T-helper 1 cell (primary cell): ENCODE measurements around the gene TBXA2R.
"Not testable (repeated sequence)": the region's sequence is repeated elsewhere in the genome, so short reads cannot be mapped to it uniquely, and the experiment has no call there.

ENCODE experiments used
- DNase-seq, 5 donors: peaks; one replicate each; pipeline ENCODE4 v3.0.0-alpha.2; 2012 to 2020
- total RNA-seq, 4 donors: gene quantifications; one replicate each; lab custom pipeline; 2026; lab: John Stamatoyannopoulos, UW

Gene TBXA2R
- total RNA-seq, result 0 to 0.69 (median 0.15) reads per million in 4 donors

GRCh38 chr19:3606690-3607289 is at the start of gene TBXA2R:
Gene TBXA2R (minus strand): TSS chr19:3606875. CDS start chr19:3600634, 6,241 bp downstream.
- DNase-seq, result peak in 2 of 5 donors; percentile 29

DNA sequence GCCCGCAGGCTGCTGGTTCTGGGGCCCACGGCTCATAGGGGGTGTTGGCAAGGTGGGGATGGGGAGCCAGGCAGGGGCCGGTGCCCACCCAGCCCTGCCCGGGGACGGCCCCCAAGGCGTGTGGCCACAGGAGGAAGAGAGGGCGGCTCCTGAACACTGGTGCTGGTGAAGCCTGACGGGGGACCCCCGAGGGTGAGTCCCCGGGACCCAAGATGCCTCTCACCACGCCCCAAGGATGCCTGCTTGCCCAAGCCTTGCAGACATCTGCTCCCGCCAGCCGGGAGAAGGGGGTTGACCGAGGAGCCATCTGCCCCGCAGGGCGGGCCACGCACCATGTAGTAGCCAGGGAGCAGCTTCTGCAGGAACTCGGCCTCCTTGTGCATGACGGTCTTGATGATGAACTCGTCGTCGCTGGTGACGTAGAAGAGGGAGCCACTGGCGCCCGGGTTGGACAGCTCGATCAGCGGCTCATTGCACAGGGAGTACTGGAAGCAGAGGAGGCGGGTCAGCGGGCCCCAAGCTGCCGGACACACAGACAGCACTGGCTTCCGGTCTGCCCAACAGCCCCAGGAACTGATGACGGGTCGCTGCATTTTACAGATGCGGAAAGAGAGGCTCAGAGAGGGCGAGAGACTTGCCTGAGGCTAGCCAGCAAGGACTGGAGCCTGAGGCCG is 49.5 kb upstream of the TBXA2R start:
- DNase-seq, result no peak

DNA sequence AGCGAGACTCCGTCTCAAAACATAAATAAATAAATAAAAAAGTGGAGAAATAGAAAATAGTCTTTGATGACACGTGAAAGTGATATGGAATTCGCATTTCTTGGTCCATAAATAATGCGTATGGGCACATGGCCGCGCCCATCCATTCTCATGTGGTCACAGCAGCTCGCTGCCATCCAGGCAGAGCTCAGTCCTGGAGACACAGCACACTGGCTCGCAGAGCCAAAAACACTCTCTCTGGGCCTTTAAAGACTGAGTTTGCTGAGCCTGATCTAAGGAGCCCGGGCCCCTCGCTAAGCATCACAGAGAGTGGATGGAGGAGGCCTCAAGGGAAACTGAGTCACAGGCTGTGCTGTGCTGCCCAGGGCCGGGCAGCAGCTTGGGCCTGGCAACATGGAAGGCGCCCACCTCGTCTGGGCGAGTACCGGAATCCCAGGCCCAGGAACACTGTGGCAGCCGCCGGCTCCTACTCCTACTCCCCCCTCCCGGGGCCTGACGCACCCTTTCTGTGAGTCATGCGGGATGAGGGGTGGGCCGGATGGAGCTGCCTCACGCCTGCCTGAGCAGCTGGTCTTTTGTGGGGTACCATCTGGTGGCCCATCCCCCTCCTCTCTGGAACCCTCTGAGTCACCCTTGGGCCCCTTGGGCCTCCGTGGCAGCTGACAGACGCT is 48.9 kb upstream of the TBXA2R start:
- no peak for DNase-seq

DNA sequence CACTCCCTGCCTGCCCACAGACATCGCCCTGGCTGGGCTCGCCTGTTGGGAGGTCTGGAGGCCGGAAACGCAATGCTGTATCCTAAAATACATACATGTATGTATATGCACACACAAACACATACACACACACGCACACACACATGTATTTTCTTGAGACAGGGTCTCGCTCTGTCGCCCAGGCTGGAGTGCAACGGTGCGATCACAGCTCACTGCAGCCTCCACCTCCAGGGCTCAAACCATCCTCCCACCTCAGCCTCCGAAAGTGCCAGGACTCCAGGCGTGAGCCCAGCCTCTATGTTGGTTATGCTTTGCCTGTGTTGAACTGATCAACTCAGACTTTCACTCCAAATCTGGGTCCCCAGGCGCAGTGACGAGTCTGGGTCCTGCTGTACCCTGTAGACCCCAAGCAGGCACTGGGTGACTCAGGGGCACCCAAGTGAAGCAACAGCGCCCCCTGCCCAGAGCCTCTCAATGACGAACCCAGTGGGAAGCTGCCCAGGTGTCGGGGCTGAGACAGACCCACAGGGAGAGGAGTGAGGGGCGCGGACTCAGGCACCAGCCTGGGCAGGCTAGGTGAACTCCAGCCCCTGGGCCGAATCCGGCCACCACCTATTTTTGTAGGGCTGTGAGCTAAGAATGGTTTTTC is 47.3 kb upstream of the TBXA2R start:
- DNase-seq, result no peak

- no peak for DNase-seq
Measured at GRCh38 chr19:3653081-3653795, 46.6 kb upstream of the TBXA2R start.

GRCh38 chr19:3652422-3652821 is 45.7 kb upstream of the TBXA2R start:
- no peak for DNase-seq

DNA sequence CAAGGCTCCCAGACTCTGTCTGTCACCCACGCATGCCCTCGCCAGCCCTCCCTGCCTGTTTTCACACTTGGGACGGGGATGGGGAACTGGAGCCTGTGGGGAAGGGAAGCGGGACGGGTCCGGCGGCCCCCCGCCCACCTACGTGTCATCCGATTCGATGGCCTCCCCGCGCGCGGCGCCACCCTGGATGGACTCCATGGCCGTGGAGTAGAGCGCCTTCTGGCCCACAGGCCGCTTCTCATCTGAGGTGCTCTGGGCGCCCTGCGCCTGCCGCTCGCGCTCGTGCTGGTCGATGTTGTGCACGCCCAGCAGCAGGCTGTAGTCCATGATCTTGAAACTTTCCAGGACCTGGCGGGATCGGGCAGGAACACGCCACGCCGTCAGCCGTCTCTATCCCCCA is 45.0 kb upstream of the TBXA2R start:
- DNase-seq, result no peak

GRCh38 chr19:3649888-3650287 is 43.2 kb upstream of the TBXA2R start:
- DNase-seq, result no peak

DNA sequence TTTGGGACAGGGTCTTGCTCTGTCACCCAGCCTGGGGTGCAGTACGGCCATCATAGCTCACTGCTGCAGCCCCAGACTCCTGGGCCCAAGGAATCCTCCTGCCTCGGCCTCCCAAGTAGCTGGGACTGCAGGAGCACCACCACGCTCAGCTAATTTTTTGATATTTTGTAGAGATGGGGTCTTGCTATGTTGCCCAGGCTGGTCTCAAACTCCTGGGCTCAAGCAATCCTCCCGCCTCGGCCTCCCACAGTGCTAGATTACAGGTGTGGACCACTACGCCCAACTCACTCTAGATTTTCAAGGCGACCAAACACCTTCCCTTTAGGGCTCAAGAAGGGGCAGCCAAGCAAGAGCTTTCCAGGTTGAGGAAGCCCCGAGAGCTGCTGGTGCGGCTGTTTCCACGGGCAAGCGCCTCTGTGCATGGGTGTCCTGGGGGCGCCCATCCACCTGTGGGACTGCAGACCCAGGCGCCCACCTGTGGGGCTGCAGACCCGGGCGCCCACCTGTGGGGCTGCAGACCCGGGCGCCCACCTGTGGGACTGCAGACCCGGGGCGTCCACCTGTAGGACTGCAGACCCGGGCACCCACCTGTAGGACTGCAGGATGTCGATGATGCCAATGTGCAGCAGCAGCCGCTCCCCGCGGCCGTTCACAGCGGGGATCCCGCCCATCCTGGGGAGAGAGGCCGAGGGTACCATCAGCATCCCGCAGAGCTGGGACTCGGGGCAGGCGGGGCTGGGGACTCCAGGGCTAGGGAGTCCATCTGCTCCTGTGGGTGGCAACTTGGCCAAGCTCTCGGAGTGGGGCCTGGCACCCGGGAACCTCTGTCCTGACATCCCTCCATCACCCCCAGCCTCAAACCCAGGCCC is 41.6 kb upstream of the TBXA2R start:
- DNase-seq, result no peak

GRCh38 chr19:3647102-3647501 is 40.4 kb upstream of the TBXA2R start:
- not testable (repeated sequence) for DNase-seq

DNA sequence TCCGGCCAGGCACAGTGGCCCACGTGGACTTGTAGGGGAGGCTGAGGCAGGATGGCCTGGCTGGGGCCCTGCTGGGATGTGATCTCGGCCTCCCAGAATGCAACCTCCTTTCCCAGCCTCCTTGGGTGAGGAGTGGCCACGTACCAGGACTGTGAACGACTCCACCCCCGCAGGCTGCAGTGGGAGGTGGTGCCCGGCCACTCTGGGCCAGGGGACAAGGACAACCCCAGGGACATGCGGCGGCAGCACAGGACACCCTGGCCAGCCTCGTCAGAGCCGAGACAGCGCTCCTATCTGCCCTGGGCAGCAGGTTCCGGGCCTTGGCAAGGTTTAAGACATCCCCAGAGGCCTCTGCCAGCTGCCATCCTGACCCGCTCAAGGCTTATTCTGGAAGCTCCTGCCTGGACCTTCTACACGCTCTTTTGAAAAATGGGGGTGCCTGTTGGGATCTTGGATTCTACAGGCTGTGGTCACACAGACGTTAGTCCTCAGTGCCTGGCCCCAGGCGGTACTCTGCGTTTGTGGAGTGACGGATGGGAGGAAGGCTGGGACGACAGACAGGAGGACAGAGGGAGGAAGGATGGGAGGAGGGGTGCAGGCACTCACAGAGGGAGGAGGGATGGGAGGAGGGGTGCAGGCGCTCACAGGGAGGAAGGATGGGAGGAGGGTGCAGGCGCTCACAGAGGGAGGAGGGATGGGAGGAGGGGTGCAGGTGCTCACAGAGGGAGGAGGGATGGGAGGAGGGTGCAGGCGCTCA is 39.8 kb upstream of the TBXA2R start:
- no peak for DNase-seq

DNA sequence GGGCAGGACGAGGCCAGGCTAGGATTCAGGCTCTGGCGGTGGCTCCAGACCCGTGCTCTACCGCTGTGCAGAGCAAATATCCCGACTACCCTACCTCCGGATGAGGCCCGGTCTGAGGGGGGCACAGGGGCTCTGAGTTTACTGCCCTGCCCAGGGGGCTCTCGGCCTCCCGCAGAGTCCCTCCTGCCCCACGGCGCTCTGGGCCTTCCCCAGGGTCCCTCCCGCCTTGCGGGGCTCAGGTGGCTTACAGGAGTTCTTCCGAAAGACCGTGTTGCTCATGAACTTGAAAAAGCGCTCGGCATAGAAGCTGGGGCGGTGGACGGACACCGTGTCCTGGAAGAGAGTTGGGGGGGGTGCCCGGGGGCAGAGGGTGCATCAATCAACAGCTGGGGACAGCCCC is 39.1 kb upstream of the TBXA2R start:
- no peak for DNase-seq

GRCh38 chr19:3645067-3645396 is 38.4 kb upstream of the TBXA2R start:
- DNase-seq, result no peak

- no peak for DNase-seq
Measured at GRCh38 chr19:3644351-3645066, 37.8 kb upstream of the TBXA2R start.

DNA sequence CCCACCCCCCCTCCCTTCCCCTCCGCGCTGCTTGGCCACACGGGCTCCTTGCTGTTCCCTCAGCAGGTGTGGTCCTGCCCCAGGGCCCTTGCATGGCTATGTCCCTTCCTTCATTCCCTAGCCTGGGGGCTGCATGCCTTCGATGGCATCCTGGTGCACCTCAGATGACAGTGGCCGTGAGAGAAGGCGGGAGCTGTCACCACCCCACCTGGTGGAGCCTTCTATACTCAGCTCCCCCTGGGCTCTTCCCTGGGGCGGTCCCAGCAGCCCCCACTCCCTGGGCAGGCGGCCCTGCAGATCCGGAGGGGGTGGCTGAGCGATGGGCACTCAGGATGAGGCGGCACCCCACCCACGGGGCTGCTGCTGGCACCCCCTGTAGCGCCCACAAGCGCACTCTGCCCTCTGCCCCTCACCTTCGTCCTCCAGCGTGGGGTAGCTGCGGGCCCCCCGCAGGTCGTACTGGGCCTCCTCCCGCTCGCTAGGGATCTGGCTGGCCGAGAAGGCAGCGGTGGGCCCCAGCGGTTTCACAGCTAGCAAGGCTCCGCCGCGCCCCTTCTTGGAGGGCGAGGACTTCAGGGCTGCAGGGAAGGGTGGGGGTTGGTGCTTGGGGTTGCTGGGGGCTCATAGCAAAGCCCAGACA is 37.1 kb upstream of the TBXA2R start:
- DNase-seq, result no peak

- DNase-seq, result peak in 1 of 5 donors; percentile 13
Measured at GRCh38 chr19:3642987-3643673, 36.5 kb upstream of the TBXA2R start.

DNA sequence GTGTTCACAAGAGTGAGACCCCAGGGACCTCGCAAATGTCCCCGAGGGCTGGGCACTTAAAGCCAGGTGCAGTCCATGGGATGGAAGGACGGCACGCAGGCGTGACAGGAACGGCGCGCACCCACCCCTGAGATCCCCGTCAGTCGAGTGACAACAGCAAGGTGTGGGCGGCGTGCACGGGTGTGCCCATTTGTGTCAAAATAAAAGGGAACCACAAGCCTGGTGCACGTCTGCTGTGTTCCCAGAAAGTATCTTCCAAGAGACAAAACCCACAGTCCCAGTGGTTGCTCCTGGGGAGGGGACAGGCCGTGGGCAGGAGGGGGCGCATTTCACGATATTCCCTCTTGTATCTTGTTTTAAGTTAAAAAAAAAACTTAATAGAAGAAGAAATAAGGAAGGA is 35.6 kb upstream of the TBXA2R start:
- DNase-seq, result no peak

- DNase-seq, result no peak
Measured at GRCh38 chr19:3641515-3642269, 35.0 kb upstream of the TBXA2R start.

- no peak for DNase-seq
Measured at GRCh38 chr19:3639479-3639878, 32.8 kb upstream of the TBXA2R start.
